M059J (cell line): ENCODE measurements around the gene TOMM70. TPM values are rescaled to one million over a fixed set of nuclear protein-coding genes. Genes with fewer than 3 reads are reported as not detected.
A peak's percentile ranks its signal among the peaks of the same experiment; 100 is the strongest.

Source experiments
- DNase-seq: peaks from one replicate; pipeline ENCODE4 v3.0.0-alpha.2; 2012; ENCODE audit warnings: low read depth
- total RNA-seq: library from RNA; depleted of rRNA; stranded (reverse); fragments of >200 nt; shearing (Covaris generic); gene quantifications from 2 replicates; pipeline ENCODE4 v1.2.3, GENCODE V29; 2014; rRNA removed

The TOMM70 gene
- total RNA-seq, 1 experiment from 2014 or later: 92.9 TPM

GRCh38 chr3:100325827-100326226, 75.1 kb downstream of the TOMM70 start:
- no peak for DNase-seq

GRCh38 chr3:100324044-100324443, 76.8 kb downstream of the TOMM70 start:
- no peak for DNase-seq

GRCh38 chr3:100319951-100320350, 80.9 kb downstream of the TOMM70 start:
- no peak for DNase-seq

- no peak for DNase-seq
Measured at GRCh38 chr3:100317912-100318311, 83.0 kb downstream of the TOMM70 start.

GRCh38 chr3:100316641-100317069, 84.2 kb downstream of the TOMM70 start:
- peak; percentile 57 for DNase-seq

Other genes with a start within 250 kb of the TOMM70 start
- 79.3 and 81.2 TPM in 2 replicates for gene TBC1D23, start 140.1 kb downstream of the TOMM70 start, total RNA-seq
- 36.0 and 48.4 TPM in 2 replicates for gene NIT2, start 66.3 kb downstream of the TOMM70 start, total RNA-seq
- gene LNP1, start 450 bp upstream of the TOMM70 start, total RNA-seq: 7.1 and 11.2 TPM in 2 replicates
- gene TMEM45A, start 91.5 kb upstream of the TOMM70 start, total RNA-seq: 41.0 and 46.1 TPM in 2 replicates
- not detected in 2 replicates for gene ADGRG7, start 208.5 kb upstream of the TOMM70 start, total RNA-seq